Right lobe of liver (tissue), 4 donors: Measurements from ENCODE around the gene ZDHHC3.

Experiments used
- POLR2A ChIP-seq: fragments of 450-650 bp; IDR thresholded peaks from one replicate; pipeline ENCODE4 v1.6.1; 2017; ENCODE audit warnings: antibody characterized with exemption, mild to moderate bottlenecking
- TF ChIP-seq, protein P1 (sequence below), 4 donors: fragments of 200-600 bp in 3 of 4; fragments of 450-650 bp in 1 of 4; IDR thresholded peaks; one replicate each; pipeline versions ENCODE4 v1.5.1 to v1.8.0; 2016 to 2022; ENCODE audit warnings: antibody characterized with exemption in 4 of 4, mild to moderate bottlenecking in 2 of 4
- donor health status: DM: no; HTN: no; CAD: no.
- donor health status: DM: no; HTN: no; CAD: no.
- donor health status: DM: no; HTN: yes; CAD: no.

DNA sequence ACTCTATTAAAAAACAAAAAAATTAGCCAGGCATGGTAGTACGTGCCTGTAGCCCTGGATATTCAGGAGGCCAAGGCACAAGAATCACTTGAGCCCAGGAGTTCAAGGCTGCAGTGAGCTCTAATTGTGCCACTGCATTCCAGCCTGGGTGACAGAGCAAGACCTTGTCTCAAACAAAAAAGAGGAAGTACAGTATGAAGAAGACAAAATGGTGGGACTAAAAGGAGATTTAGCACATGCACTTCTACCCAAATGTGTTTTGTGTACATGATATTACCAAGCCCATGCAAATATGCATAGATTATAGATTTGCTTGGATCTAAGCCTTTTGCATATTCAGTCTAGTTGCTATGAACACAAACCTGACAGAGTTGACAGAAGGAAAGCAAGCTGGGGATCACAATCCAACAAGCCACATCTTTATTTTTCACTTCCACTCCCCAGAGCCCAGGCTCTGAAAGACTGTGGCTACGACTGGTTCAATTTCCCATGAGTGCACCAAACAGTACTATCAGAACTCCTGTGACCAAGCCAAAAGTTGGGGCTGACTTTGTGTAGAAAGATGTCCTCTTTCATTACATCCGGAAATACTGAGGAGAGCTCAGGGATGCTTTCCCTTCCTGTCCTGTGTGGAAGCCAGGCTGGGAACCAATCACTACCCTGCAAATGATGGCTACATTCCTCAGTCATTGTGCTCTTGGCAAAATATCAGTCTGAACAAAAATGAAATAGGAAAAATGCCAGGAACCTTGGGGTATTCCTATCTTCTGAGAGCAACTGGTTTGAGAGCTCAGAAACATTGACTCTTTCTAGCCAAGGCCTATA, 52.1 kb downstream of the ZDHHC3 start:
- TF ChIP-seq, protein P1, sequence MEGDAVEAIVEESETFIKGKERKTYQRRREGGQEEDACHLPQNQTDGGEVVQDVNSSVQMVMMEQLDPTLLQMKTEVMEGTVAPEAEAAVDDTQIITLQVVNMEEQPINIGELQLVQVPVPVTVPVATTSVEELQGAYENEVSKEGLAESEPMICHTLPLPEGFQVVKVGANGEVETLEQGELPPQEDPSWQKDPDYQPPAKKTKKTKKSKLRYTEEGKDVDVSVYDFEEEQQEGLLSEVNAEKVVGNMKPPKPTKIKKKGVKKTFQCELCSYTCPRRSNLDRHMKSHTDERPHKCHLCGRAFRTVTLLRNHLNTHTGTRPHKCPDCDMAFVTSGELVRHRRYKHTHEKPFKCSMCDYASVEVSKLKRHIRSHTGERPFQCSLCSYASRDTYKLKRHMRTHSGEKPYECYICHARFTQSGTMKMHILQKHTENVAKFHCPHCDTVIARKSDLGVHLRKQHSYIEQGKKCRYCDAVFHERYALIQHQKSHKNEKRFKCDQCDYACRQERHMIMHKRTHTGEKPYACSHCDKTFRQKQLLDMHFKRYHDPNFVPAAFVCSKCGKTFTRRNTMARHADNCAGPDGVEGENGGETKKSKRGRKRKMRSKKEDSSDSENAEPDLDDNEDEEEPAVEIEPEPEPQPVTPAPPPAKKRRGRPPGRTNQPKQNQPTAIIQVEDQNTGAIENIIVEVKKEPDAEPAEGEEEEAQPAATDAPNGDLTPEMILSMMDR (IDR thresholded peaks at IDR 0.05): no peak
- no peak for TF ChIP-seq POLR2A
